AG04449 (cell line): Measurements from ENCODE around the gene AJAP1.

Experiments
- CTCF ChIA-PET: fragments of 350-600 bp; formaldehyde crosslinking; extraction: SDS; loops from one replicate; lab custom pipeline; 2021; ENCODE audit warnings: antibody characterized with exemption; lab: Yijun Ruan, JAX
- POLR2A ChIA-PET: fragments of 400-600, 350-600 bp; formaldehyde crosslinking; extraction: SDS; loops from one replicate; lab custom pipeline; 2020; ENCODE audit warnings: antibody characterized with exemption, inconsistent platforms; lab: Yijun Ruan, JAX
- DNase-seq: peaks from one replicate; pipeline ENCODE4 v3.0.0-alpha.2; 2010; ENCODE audit warnings: low read depth, low spot score
- H3K4me3 ChIP-seq: 2 replicates; pipeline ENCODE4 v1.5.1; 2011; ENCODE audit warnings: low read depth, mild to moderate bottlenecking, control low read depth, low read length
- CTCF ChIP-seq: IDR thresholded peaks from one replicate; pipeline ENCODE4 v1.5.1; 2011; ENCODE audit warnings: mild to moderate bottlenecking, moderate library complexity, low read length, control low read depth, inconsistent platforms; ENCODE audit not compliant: insufficient read depth; ENCODE audit errors: missing control alignments

Gene AJAP1

GRCh38 chr1:4647391-4647790, 7.0 kb upstream of the AJAP1 start:
- TF ChIP-seq CTCF = no peak
- DNase-seq = no peak
- CTCF ChIA-PET = no interaction called here
- POLR2A ChIA-PET = no interaction called here
- H3K4me3 ChIP-seq = no peak overlapping the region

- no peak for TF ChIP-seq CTCF
- POLR2A ChIA-PET = no interaction called here
- no peak for DNase-seq
- CTCF ChIA-PET = no interaction called here
- H3K4me3 ChIP-seq = no peak overlapping the region
Measured at GRCh38 chr1:4648657-4649056, 5.8 kb upstream of the AJAP1 start.

- no peak for TF ChIP-seq CTCF
- CTCF ChIA-PET = no interaction called here
Measured at GRCh38 chr1:4650481-4650880, 3.9 kb upstream of the AJAP1 start.

GRCh38 chr1:4650981-4651380, 3.4 kb upstream of the AJAP1 start:
- POLR2A ChIA-PET = no interaction called here
- H3K4me3 ChIP-seq = no peak overlapping the region
- CTCF ChIA-PET = no interaction called here
- no peak for TF ChIP-seq CTCF
- no peak for DNase-seq

More at GRCh38 chr1:4650481-4650880, 3.9 kb upstream of the AJAP1 start:
- no peak for DNase-seq
- POLR2A ChIA-PET = no interaction called here
- H3K4me3 ChIP-seq = no peak overlapping the region

GRCh38 chr1:4652631-4653327, 1.6 kb upstream of the AJAP1 start:
- no peak for DNase-seq
- POLR2A ChIA-PET = no interaction called here
- CTCF ChIA-PET = interaction anchor here (0.9 kb wide), 1 partner anchor 1265 kb away, joined by 3 read pairs; no protein-coding TSS in a partner anchor
- TF ChIP-seq CTCF = peak; percentile 89
- H3K4me3 ChIP-seq = no peak overlapping the region

GRCh38 chr1:4653328-4653660, 1.1 kb upstream of the AJAP1 start:
- no peak for TF ChIP-seq CTCF
- no peak for DNase-seq
- ChIA-PET POLR2A (no interaction called here), CTCF (no interaction called here)
- no peak overlapping the region for H3K4me3 ChIP-seq
